SK-MEL-5 (cell line): ENCODE results near the gene CYP2S1. TPM values are rescaled to one million over a fixed set of nuclear protein-coding genes. Genes with fewer than 3 reads are reported as not detected.
"Not testable (repeated sequence)": the region's sequence is repeated elsewhere in the genome, so short reads cannot be mapped to it uniquely, and the experiment has no call there.

Experiments used
- DNase-seq: peaks from one replicate; pipeline ENCODE4 v3.0.0-alpha.2; 2016; ENCODE audit warnings: low read depth, low spot score
- in situ Hi-C: cut with HindIII; loops from 2 replicates; pipeline ENCODE4 v1.10.0; 2016; ENCODE audit warnings: low sequenced_read_pairs, high pct_unique_total_duplicates, low pct_unique_long_range_greater_than_20kb
- polyA plus RNA-seq, 2 experiments: library from polyadenylated mRNA; depleted of rRNA; stranded (reverse); fragments of >200 nt; gene quantifications; 2 replicates each; pipeline ENCODE4 v1.2.3, GENCODE V29; 2015
- total RNA-seq: library from RNA; depleted of rRNA; stranded (reverse); fragments of >200 nt; shearing (Covaris generic); gene quantifications from 2 replicates; pipeline ENCODE4 v1.2.3, GENCODE V29; 2014; rRNA removed

CYP2S1 gene
- total RNA-seq = not detected in 2 replicates
- polyA plus RNA-seq (2015; cell fraction: cytosol; rRNA removed) = 0.10 TPM in 1 of 2 replicates, not detected in the other
- polyA plus RNA-seq (2015; cell fraction: nucleus; rRNA removed) = 1.5 TPM in 1 of 2 replicates, not detected in the other

GRCh38 chr19:41192574-41193429, at the start of gene CYP2S1:
TSS of gene CYP2S1 (plus strand) at chr19:41193219. CDS start at chr19:41193265, 46 bp downstream.
- no peak for DNase-seq
- in situ Hi-C loops = no loop called here

GRCh38 chr19:41144403-41144802, 48.6 kb upstream of the CYP2S1 start:
- in situ Hi-C loops = no loop called here
- DNase-seq = peak; percentile 85

GRCh38 chr19:41149831-41150230, 43.2 kb upstream of the CYP2S1 start:
- DNase-seq = no peak
- in situ Hi-C loops = no loop called here

GRCh38 chr19:41150986-41151385, 42.0 kb upstream of the CYP2S1 start:
- in situ Hi-C loops, DNase-seq: not testable (repeated sequence)

GRCh38 chr19:41154060-41154459, 39.0 kb upstream of the CYP2S1 start:
- DNase-seq = no peak
- in situ Hi-C loops = no loop called here

- in situ Hi-C loops = no loop called here
- no peak for DNase-seq
Observed at GRCh38 chr19:41156207-41156606, 36.8 kb upstream of the CYP2S1 start.

GRCh38 chr19:41159881-41160280, 33.1 kb upstream of the CYP2S1 start:
- in situ Hi-C loops = no loop called here
- DNase-seq = no peak

GRCh38 chr19:41161903-41162302, 31.1 kb upstream of the CYP2S1 start:
- DNase-seq = peak; percentile 14
- in situ Hi-C loops = no loop called here

GRCh38 chr19:41166944-41167804, 25.8 kb upstream of the CYP2S1 start:
- in situ Hi-C loops = no loop called here
- no peak for DNase-seq

GRCh38 chr19:41172297-41173164, 20.5 kb upstream of the CYP2S1 start:
- in situ Hi-C loops = no loop called here
- DNase-seq = no peak

- in situ Hi-C loops = no loop called here
- DNase-seq = no peak
Observed at GRCh38 chr19:41174297-41174928, 18.6 kb upstream of the CYP2S1 start.

- in situ Hi-C loops = no loop called here
- no peak for DNase-seq
Observed at GRCh38 chr19:41175801-41176777, 16.9 kb upstream of the CYP2S1 start.

- DNase-seq, in situ Hi-C loops: not testable (repeated sequence)
Observed at GRCh38 chr19:41180173-41180572, 12.8 kb upstream of the CYP2S1 start.

GRCh38 chr19:41186971-41187883, 5.8 kb upstream of the CYP2S1 start:
- in situ Hi-C loops = no loop called here

GRCh38 chr19:41187884-41188279, 5.1 kb upstream of the CYP2S1 start:
- DNase-seq = no peak
- in situ Hi-C loops = no loop called here

More at GRCh38 chr19:41186971-41187883, 5.8 kb upstream of the CYP2S1 start:
- DNase-seq = no peak
